ENCODE data around the gene HOXC12.

Gene HOXC12

DNA sequence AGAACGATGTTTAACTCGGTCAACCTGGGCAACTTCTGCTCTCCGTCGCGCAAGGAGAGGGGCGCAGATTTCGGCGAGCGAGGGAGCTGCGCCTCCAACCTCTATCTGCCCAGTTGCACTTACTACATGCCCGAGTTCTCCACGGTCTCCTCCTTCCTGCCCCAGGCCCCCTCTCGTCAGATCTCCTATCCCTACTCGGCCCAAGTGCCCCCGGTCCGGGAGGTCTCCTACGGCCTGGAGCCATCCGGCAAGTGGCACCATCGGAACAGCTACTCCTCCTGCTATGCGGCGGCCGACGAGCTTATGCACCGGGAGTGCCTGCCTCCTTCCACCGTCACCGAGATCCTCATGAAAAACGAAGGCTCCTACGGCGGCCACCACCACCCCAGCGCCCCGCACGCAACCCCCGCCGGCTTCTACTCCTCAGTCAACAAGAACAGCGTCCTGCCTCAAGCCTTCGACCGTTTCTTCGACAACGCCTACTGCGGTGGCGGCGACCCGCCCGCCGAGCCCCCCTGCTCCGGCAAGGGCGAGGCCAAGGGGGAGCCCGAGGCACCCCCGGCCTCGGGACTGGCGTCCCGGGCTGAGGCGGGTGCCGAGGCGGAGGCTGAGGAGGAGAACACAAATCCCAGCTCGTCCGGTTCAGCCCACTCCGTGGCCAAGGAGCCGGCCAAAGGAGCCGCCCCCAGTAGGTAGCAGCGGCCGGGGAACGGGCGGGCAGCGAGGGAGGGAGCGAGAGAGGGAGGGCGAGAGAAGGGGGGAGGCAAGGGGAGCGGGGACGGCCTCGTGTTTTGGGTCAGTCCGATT is 18.7 kb downstream of the HOXC12 start:
- DNase-seq, result peak; percentile 41

DNA sequence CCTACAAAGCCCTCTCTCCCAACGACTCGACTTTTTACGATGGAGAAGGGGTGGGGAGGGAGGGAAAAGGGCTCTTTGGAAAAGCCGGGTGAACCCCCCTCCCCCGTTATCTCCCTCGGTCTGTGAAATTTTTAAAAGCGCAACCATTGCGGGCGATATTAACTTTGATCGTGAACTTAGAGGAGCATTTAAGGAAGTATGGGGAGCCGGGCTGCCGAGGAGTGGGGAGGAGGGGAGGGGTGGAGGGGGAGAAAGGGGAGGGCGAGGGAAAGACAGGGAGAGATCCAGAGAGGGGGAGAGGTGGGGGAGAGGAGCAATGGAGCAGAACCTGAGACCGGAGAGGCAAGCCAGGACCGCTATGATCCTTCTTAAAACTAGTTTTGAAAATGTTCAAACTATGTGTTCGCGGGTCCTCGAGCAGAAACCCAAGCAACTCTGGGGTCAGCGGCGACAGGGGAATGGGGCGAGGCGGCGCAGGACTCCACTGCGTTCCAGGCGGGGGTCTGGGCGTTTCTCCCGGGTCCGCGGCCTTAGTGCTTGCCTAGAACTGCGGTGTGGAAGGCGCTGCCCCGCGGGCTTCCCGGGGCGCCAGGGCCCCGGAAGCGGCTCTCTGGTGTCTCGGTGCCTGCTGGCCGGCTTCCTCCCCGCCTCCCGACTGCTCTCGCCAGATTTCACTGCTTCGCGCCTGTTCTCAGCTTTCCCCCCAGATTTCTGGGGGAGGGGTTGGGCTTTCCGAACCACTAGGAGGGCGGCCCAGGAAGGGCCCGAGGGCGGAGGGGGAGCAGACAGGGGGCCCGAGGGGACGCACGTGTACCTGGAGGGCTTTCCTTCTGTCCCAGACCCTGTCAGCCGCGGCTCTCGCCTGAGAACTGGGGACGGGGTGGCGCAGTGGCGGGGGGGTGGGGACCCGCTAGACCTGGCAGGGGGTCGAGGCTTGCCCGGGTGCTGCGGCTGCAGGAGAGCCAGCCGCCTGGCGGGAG is 19.7 kb downstream of the HOXC12 start, which contains the start of gene HOTAIR:
TSS of gene HOTAIR (minus strand) at position 871 of the 980 bp plus-strand sequence.
- peak; percentile 31 for DNase-seq

DNA sequence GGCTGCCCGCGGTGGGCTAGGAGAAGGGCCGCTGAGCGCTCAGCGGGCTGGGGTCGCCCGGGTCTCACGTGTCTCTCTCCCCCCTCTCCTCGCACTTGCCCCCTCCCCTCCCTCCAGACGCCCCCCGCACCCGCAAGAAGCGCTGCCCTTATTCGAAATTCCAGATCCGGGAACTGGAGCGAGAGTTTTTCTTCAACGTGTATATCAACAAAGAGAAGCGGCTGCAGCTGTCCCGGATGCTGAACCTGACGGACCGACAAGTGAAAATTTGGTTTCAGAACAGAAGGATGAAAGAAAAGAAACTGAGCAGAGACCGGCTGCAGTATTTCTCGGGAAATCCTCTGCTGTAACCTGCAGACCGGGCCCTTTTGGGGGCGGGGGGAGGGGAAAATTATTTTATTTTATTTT is 20.4 kb downstream of the HOXC12 start:
- DNase-seq, result no peak

DNA sequence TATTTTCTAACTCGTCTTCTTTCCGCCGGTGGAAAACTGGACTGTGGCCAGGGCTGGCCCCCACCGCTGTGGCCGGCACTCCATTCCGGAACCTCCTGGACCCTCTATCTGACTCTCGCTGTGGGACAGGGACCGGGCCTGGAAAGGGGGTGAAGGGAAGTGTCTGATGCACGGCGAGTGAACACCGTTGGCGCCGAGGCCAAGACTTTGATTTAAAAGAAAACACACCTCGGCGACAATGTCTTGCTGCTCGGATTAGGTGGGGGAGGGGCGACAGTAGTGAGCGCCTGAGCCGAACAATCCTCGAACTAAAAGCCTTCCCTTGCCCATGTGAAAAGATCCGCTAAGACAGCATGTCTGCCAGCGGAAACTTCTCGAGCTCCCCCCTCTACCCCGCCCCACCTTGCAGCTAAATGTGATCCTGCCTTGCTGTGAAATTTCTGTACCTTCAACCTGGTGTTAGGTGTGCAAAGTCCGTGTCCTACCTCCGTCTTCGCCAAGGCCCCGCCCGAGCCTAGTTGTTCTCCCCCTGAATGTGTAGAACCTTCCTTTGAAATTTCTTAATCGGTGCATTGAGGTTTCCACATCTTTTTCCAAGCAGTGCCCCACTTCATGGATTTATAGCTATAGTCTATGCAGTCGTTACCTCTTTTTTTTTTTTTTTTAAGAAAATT is 20.9 kb downstream of the HOXC12 start:
- DNase-seq, result no peak

DNA sequence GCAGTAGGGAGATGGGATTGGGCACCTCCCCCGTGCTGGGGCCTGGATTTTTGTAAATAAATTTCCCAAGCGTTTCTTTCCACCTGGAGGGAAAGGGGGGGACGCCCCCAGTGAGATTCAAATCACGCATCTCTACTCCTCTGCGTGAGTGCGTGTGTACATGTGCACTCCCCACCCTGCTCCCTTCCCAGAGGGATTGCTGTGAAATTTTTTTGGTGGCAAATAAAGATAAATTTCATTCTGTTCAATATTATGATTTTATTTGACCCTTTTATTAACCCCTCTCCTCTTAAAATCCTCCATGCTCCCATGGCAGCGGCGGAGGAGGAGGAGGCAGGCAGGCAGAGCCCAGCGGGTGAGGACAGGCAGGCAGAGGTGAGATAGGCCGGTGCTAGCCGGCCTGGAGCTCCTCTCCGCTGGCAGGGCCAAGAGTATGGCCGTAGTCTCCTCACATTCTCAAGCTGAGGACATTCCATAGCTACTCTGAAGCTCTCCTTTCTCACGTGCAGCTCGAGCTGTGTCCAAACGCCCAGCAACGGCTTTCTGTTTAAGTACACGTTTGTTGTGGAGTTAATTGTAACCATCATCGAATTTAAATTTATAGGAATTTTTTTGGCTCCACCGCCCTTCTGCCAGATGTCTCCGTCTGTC is 21.6 kb downstream of the HOXC12 start:
- DNase-seq, result peak; percentile 95

DNA sequence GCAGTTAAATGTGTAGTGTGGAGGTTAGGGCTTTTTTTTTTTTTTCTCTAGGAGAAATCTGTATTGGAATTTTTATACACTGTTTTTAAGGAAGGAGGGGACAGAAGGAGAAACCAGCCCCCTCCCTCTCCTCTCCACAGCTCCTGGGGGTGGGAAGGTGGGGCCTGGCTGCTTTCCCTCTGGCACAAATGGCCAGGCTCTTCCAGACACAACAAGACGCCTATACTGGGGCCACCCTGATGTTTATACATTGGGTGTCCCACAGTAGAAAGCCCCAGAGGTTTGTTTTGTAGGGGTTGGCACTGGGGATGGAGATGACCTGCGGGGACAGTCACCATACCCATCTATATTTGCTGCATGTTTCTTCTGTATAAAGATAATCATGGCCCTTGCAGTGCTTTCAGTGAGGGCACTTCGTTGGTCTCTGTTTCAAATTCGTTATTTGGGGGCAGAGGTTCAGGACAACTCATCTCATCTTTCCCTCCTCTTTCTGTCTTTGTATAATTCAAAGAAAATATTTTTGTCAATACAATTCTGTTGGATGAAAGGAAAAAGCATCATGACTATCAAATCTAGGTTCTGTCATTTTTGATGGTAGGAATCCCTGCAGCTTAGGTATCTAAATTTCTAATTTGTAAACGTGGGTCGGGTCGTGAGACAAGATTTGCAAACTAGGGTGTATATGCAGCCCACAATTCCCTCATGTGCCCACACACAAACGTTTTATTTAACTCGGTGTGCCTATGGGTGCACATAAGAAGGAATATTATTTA is 22.3 kb downstream of the HOXC12 start:
- no peak for DNase-seq

DNA sequence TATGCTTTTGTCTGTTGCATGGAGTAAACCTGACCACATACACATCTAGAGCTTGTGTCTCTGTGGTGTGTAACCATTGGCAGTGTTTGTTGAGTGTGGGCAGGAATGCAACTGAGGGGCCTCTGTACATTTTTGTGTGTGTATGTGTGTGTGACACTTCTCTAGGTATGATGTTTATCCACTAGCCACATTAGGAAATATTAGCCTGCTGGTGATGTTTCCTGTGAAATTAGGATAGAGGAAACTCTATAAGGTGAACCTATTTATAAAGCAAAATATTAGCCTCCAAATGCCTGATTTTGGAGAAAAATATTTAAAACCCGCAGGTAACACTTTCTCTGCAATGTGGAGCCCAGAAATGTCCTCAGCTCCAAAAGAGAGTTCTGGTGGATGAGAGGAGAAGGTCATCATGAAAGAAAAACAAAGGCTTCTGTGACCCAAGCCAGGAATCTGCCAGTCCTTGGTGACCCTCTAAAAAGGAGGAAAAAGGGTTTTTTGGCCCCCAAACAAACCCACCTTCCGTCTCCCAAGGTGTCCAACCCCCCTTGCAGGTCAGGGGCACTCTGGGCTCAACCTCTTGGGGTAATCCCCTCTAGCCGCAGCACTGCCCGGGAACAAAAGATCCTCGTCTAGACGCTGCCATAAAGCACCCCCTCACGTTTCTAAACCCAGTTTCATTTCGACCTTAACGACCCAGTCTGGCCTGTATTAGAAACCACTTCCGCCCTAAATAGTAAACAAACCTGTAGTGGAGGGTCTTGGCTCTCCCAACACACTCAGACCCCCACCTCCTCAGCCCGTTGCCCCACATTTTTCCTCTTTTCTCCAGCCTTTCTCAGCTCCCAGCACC is 23.1 kb downstream of the HOXC12 start:
- no peak for DNase-seq

DNA sequence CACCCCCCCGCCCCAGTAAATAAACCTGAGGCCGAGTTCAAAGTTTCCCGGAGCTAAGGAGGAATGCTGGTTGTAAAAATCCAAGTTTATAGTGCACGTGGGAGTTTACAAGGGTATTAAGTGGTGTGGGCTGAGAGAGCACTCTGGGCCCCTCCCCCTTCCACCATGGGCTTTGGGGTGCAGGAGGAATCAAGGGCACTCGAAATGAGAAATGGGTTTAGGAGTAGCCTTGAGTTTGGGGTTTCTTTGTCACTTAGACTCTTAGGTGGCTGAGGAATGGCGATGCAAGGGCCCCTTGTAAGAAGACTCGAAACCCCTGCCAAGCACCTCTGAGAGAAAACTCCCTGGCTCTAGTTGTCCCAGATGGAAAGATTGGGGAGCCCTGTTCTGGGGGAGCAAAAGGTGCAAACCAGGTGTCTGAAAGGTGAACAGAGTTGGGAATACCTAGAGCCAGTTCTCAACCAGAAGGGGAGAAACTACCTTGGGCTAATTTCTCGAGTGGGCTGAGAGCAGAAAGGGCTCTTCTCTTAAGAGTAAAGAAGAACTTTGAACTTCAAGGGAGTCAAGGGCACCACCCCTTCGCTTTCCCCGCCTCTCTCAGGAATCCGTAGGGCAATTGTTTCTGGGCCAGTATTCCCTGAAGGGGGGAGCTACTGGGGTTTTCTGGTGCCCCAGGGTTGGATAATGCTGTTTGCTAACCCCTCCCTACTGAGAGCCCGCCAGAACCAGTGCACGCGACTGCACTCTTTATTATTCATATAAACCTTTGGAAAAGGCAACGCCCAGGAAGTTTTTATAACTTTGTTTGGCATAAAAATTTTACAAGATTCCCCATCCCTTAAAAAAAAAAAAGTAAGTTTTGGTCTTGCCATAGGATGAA is 24.0 kb downstream of the HOXC12 start:
- peak; percentile 81 for DNase-seq

DNA sequence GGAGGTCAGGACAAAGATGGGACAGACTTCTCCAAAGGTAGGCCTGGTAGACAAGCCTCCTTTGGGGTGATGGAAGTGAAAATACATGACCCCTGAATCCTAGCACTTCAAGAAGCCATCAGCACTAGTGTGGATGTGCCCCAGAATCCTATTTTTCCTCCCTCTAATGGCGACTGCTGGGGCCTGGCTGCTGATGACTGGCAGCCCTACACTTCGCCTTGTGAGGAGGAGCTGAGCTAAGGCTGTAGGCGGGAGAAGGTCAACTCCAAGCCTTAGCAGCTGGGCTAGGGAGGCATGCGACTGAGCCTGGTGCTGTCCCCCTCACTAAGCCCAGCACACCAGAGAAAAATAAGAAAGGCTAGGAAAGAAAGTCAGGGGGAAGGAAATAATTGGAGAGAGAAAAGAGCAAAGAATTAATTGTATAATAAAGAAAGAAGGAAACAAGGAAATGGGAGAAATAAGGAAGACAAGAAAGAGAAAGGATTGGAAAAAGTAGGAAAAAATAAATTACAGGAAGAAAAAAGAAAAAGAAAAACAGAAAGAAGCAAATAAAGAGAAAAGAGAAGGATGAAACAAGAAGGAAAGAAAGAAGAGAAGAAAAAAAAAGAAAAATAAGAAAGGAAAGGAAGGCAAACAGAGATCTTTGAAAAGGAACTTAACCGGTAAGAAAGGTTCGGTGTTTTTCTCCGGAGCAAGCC is 25.6 kb downstream of the HOXC12 start:
- DNase-seq, result no peak

DNA sequence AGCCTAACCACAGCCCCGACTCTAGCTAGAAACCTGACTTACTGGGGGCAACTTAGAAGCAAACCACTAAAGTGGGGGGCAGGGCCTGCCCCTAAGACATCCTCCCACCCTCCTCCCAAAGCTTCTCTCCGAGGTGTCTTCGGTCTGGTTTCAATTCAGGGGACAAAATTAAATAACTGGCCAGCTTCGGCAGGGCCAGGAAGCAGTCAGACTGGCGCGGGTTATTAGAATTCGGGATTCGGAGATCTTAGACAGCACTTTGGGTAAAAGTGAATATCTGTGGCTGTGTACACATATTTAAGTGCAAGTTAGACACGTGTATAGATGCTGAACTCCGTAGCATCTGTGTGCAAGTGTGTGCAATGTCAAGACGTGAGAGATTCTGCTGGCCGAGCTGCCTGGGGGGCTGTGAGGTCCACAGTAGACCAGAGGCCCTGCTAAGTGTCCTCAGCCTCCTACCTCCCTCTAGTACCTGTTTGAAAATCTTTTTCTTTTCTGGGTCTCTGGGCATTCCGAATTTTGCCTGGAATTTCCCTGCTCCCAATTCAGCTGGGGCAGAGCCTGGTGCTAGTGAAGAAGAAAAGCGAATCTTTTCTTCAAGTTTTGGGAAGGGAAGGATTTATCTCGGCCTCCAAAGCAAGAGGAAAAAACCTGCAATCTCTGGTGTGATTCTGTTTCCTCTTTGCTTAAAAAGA is 26.2 kb downstream of the HOXC12 start:
- DNase-seq, result no peak

DNA sequence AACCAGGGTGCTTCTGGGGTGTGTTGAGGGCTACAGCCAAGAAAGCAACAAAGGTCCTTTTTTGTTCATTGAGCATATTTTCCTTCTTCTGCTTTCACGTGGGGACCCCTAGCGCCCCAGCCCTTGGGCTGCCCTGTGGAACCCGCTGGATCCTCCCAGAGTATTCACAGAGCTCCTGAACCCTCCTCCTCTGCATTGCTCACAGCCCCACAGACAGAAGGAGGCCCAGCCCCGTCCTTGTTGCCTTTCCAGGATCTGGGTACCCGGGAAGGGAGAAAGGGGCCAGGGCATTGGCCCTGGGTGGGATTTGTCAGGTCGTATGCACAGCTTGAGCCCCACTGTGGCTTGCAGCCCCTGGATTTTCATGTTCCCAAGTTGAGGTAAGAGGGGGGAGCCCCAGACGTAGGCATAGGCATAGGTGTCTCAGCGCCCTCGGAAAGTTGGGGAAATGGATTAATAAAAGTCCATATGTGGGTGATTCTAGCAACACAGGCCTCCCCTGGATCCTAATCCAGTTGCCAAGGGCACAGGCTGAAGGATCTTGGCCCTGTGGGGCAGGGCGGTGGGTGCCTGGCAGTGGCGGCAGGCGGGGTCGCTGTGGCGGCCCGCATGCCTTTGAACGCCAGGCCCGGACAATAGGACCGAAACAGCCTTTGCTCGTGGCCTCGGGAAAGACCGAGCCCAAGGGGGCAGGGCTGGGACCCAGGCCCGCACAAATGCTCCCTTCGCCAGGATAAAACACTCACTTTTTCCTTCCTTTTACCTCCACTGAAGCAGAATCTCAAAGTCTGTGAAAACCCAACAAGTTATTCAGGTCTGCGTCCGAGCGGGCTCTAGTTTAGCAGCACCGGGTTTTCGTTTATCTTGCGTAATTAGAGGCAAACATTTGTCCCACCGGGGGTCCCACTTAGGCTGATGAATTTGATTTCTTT is 27.2 kb downstream of the HOXC12 start:
- DNase-seq, result peak; percentile 81

DNA sequence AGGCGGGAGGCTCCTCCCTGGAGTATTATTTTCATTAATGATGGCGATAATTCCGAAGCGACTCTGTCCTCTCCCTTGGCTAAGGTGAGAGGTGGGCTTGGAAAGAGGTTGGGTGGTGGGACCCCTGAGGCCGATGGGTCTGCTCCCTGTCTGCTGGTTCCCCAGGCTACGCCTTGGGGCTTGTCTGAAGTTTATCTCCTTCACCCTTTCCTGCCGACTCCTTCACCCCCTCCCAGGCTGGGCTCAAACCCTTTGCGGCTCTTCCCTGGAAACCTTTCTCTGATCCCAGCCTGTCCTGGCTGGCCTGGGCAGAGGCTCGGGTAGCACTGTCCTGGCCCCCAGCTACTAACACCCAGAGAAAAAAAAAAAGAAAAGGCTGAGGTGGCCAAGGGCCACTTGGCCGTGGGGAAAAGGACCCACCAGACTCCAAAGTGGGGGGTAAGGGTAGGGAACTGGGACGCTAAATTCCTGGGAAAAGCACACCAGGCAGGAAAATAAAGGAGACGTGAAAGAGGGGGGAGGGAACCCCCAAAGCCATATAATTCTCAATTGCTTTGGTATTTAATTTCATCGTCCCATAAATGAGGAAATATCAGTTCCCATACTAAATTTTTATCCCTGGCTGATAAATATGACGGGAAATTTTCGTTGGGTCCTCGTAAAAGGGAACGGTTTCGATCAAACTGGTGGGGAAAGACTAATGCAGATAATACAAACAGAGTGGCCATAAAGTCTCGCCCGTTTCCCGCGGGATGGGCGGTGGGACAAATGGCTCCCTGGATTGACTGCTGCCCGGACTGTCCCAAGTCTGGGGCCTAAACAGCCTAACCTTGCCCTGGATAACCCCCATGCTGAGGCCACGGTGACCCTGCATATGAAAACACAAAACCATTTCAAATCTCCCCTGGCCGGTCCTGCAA is 28.2 kb downstream of the HOXC12 start:
- DNase-seq, result no peak

DNA sequence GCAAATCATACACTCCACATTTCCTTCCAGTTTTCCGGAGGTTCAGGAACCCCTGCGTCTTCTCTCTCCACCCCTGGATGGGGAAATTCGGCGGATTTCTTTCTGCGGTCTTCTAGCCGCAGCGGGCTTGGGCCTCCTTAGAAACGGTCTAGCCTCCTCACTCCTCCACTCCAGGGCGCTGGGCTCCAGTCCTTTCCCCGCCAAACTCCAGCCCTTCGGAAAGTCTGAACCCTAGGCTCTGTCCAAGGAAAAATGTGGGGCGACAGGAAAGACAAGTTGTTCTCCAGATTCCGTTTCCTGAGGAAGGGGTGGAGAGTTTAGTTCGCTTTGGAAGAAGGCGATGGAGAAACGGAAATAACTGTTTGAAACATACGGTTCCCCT is 28.9 kb downstream of the HOXC12 start:
- DNase-seq, result no peak

DNA sequence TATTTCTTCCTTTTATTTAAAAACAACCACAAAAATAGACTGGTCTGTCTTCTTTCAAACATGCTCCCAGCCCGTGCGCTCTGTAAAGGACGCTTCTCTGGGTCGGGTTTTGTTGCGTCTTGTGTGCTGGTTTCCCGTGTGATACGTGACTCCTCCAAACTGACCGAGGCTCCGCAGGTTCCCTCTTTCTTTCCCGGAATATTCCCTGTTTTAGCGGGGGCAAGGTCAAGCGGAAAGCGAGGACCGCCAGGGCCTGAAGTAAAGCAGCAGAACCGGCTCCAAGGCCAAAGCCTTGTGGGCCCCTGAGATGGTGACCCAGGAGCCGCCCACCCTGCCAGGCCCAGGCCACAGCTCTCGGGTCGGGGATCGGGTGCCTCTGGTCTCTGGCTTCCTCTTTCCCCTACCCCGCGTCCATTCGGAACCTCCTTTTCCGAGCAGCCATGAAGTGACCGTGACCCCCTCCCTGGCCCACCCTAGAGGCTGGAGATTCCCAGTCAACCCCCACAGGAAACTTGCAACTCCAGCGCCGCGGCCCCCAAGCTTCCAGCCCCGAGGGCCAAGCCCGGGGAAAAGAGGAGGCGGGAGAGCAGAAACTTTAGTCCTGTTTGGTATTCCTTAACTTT is 29.4 kb downstream of the HOXC12 start:
- DNase-seq, result peak; percentile 60

DNA sequence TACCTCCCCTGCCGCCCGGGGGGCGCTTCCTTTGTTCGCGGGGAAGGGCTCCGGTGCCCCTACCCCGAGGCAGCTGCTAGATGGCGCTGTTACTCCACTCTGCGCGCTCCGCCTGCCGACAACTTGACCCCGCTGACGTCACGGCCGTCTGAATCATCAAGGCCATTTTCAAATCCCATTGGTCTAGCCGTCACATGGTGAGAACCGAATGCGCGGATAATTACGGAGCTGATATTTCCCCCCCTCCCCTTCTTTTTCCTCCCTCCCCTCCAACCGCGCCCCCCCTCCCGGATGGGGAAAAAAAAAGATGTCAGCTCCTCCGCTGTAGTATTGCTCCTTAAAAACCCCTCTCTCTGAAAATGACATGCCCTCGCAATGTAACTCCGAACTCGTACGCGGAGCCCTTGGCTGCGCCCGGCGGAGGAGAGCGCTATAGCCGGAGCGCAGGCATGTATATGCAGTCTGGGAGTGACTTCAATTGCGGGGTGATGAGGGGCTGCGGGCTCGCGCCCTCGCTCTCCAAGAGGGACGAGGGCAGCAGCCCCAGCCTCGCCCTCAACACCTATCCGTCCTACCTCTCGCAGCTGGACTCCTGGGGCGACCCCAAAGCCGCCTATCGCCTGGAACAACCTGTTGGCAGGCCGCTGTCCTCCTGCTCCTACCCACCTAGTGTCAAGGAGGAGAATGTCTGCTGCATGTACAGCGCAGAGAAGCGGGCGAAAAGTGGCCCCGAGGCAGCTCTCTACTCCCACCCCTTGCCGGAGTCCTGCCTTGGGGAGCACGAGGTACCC is 30.4 kb downstream of the HOXC12 start, which contains the start of gene HOXC10:
TSS of gene HOXC10 (plus strand) at position 246 of the 791 bp plus-strand sequence. CDS start at position 360, 114 bp downstream.
- peak; percentile 99 for DNase-seq

Data from fibroblast of skin of right quadriceps (primary cell).